HG03558 (cell line): ENCODE data around the gene SIRPB1.
"Not testable (repeated sequence)": the region's sequence is repeated elsewhere in the genome, so short reads cannot be mapped to it uniquely, and the experiment has no call there.

ENCODE experiments used
- ATAC-seq: cut with Tn5 transposase; IDR thresholded peaks from one replicate; pipeline ENCODE4 v1.9.1; 2021; ENCODE audit warnings: moderate number of reproducible peaks; ENCODE audit not compliant: unreplicated experiment; ENCODE audit errors: extremely low read depth

The SIRPB1 gene

GRCh38 chr20:1619861-1620444, at the start of gene SIRPB1:
TSS of gene SIRPB1 (minus strand) at chr20:1620009. CDS start at chr20:1619944, 65 bp downstream.
- no peak for ATAC-seq

GRCh38 chr20:1669304-1669703, 49.5 kb upstream of the SIRPB1 start:
- no peak for ATAC-seq

DNA sequence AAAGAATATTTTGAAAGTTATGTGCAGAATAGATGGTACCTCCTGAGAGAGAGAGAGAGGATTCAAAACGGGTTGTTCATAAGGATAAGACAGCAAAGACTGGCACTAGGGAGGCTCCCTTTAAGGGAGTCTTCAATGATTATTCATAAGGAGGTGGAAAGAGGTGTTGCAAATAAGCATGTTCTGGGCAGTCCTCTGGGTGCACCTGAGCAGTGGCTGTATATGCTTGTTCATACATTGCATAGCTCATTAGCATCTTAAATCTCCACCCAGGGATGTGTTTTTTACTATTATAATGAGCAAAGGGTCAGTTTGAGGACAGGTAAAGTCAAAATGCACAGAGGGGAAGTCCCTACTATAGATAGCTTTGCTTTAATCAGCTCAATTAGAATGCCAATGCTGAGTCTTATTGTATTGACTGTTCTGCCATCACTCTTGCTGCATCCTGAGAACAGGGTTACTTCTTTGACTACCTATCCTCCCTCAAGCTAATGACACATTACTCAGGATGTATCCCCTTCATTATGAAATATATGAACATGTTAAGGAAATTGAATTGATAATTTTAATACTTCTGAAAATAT, 47.8 kb upstream of the SIRPB1 start:
- no peak for ATAC-seq

DNA sequence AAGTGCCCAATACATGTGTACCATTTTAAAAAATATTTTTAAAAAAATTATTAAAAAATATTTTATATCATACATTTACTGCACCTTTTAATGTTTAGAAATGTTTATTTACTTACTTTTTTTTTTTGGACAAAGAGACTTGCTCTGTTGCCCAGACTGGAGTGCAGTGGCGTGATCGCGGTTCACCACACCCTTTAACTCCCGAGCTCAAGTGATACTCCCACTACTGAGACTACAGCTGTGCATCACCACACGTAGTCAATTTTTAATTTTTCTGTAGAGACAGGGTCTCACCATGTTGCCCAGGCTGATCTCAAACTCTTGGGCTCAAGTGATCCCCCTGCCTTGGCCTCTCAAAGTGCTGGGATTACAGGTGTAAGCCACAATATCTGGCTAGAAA, 47.0 kb upstream of the SIRPB1 start:
- ATAC-seq = no peak

DNA sequence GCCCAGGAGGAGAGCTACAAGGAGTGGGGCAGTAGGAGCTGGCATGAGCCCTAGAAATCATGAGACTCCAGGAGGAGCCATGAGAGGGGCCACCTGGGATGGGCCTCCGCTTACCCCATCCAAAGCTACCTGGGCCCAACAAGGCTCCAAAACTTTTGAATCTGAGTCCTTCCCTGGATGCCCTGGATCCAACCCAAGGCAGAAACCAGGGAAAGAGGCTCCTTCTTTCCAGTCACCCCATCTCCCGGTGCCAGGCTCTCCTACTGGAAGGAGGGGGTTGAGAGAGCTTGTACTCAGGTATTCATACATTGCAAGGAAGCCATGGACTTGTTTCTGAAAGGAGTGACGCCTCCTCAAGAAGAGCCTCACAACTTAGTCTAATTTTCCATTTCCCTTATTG, 45.5 kb upstream of the SIRPB1 start:
- no peak for ATAC-seq

DNA sequence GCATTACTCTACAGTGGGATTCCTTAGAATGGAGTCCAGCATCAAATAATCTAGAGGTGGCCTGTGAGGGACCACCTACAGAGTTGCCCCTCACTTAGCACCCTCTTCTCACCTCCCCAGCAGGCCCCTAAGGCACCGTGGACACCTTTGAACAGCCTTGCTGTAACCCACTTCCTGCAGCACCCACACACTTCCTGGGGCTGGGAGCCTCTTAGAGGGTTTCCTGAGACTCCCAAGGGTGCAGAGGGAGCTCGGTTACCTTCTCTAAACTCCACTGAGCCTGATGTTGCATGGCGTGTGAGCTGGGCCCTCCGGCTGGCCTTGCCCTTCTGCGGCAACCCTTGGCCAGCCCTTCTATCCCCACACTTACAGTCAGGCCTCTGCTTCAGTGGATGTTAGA, 45.1 kb upstream of the SIRPB1 start:
- ATAC-seq = no peak

GRCh38 chr20:1663917-1664316, 44.1 kb upstream of the SIRPB1 start:
- ATAC-seq = no peak

- ATAC-seq = no peak
Observed at GRCh38 chr20:1661542-1662299, 41.9 kb upstream of the SIRPB1 start.

DNA sequence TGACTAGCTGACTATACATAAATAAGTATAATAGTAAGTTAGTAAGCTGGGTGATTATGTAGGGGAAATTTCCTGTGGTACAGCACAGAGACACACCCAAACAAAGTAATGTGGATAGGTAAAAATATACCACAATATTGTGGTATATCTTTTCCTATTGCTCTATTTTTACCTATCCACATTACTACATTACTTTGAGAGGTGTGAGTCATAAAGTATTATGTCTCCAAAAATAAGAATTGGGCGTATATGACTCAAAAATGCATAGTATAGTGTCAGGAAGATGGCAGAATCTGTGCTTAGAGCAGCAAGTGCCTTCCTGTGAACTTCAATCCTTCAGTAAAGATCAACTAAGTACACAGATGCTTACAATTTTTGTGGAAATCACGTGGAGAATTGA, 40.4 kb upstream of the SIRPB1 start:
- ATAC-seq = no peak

- ATAC-seq = no peak
Observed at GRCh38 chr20:1657556-1658334, 37.9 kb upstream of the SIRPB1 start, which contains the start of gene SIRPG. TSS of gene SIRPG (minus strand) at chr20:1657779. CDS start at chr20:1657714, 65 bp downstream.

DNA sequence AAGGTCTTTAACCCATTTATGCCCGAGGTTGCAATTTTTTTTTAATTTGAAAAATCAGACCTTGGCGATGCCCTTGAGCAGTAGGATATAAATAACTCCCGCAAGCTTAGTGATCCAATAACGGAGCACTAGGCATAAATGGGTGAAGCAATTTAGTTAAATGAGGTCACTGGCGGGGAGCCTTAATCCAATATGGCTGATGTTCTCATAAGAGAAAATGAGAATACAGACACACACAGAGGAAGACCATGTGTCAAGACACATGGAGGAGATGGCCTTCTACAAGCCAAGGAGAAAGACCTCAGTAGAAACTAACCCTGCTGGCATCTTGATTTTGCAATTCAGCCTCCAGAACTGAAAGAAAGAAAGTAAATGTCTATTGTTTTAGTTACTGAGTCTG, 37.0 kb upstream of the SIRPB1 start:
- ATAC-seq = no peak

GRCh38 chr20:1654996-1655395, 35.2 kb upstream of the SIRPB1 start:
- no peak for ATAC-seq

GRCh38 chr20:1652960-1653359, 33.2 kb upstream of the SIRPB1 start:
- ATAC-seq = no peak

DNA sequence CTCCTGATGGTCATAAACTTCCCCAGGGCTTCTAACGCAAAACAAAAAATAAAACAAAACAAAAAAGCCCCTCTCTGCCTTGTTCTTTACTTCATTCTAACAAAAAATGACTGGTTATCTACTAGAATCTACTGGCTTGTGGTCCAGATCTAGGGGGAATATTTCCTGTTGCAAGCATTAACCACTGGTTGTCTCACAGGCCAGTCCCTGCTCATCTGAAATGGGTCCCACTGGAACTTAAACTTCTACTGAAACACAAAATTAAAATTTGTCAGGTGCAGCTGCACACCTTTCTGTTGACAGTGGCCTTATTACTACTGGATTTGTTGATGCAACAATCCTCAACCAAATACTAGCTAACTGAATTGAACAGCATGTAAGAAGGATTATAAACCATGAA, 32.3 kb upstream of the SIRPB1 start:
- ATAC-seq = no peak

DNA sequence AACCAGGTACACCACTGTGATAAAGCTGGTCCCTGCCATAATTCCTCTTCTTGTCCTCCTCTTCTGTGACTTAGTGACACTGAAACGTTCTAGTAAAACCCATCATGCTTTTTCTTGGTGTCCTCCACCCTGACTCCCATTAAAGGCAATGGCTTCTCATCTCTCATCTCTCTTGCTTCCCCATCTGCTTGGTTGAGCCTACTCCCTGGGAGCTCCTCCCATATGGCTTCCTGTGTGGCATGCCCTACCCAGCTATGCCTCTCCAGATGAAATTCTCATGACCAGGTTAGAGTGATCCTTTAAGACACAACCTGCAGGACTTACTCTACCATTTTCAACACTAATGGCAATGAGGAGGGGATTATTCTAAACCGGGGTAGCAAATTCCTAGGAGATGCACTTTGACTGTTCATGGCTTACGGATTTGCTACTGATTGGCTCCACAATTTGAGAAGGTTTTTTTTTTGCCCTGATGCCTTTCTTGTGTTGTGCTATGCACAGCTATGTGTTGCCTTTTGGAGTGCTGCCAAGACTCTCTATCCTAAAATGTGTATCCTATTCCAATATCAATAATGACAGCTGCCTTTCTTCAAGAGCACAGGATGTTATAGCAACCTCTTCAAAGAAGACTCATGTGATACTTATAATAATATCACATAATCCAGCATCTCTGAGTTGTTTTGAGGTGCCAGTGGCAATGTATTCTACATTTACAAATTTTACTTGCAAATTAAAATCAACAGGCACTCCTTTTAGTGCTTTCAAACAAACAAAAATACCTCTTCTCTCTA, 31.7 kb upstream of the SIRPB1 start:
- no peak for ATAC-seq

DNA sequence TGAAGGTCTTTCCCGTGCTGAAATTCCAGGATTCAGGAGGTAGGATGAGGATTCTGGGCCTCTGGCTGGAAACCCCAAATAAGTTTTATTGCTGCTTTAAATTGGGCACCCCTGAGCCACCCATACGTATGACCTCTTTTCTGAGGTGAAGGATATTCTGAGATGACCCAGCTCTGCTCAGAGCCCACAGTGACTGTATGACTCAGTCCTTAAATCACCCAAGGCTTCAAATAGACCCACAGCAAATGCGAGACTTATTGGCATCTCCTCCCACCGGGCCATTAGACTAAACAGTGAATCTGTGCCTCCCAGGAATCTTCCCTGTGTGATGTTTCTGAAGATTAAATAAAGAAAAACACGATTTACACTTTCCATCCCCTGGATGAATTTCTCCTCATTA, 28.3 kb upstream of the SIRPB1 start:
- no peak for ATAC-seq

DNA sequence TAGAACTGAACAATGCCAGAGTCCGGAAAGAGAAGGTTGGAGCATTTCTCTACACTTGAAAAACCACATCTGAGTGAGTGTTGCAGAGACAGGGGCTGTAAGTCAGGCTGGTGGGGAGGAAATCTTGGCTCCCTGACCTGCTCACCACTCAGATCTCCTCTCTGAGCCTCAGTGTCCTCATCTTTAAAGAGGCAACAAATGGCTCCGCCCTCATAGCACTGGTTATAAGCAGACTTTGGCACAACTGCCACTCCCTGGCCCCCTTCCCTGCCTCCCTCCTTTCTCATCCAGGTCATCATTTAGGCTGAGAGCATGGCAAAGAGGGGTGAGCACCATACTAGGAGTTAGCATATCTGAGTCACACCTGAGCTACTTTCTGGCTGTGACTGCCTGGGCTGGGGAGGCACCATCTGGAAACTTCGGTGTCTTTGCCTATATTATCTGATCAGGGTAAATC, 27.2 kb upstream of the SIRPB1 start:
- no peak for ATAC-seq

GRCh38 chr20:1644101-1644962, 24.5 kb upstream of the SIRPB1 start:
- no peak for ATAC-seq

- ATAC-seq = not testable (repeated sequence)
Observed at GRCh38 chr20:1638643-1639042, 18.8 kb upstream of the SIRPB1 start.
